SK-N-SH (cell line): ENCODE measurements around the gene CNTLN.

Experiments used
- EP300 ChIP-seq, 2 experiments: IDR thresholded peaks; 2 replicates each; pipeline versions ENCODE4 v1.4.0 to v1.6.1; 2012; ENCODE audit warnings: borderline replicate concordance in 1 of 2, low read depth in 1 of 2, low read length in 1 of 2
- FOXM1 ChIP-seq: IDR thresholded peaks from 2 replicates; pipeline ENCODE4 v1.4.0; 2012; ENCODE audit warnings: low read depth, mild to moderate bottlenecking
- GABPA ChIP-seq: IDR thresholded peaks from 2 replicates; pipeline ENCODE4 v1.4.0; 2012; ENCODE audit warnings: low read depth, mild to moderate bottlenecking
- RFX5 ChIP-seq: IDR thresholded peaks from 2 replicates; pipeline ENCODE4 v1.6.1; 2012; ENCODE audit warnings: mild to moderate bottlenecking, improper control_type of control experiment, low read length
- RXRA ChIP-seq: IDR thresholded peaks from 2 replicates; pipeline ENCODE4 v1.4.0; 2012; ENCODE audit warnings: low read depth, mild to moderate bottlenecking, borderline replicate concordance
- SIN3A ChIP-seq: IDR thresholded peaks from 2 replicates; pipeline ENCODE4 v1.6.1; 2012; ENCODE audit warnings: low read depth, mild to moderate bottlenecking, low read length, moderate library complexity, borderline replicate concordance
- TF ChIP-seq, protein P1 (sequence below): fragments of 200-600 bp; sonication (generic); IDR thresholded peaks from 2 replicates; pipeline ENCODE4 v1.6.1; 2017; ENCODE audit warnings: antibody characterized with exemption, mild to moderate bottlenecking, moderate library complexity
- TF ChIP-seq, protein P2 (sequence below): IDR thresholded peaks from 2 replicates; pipeline ENCODE4 v1.4.0; 2012; ENCODE audit warnings: low read depth

DNA sequence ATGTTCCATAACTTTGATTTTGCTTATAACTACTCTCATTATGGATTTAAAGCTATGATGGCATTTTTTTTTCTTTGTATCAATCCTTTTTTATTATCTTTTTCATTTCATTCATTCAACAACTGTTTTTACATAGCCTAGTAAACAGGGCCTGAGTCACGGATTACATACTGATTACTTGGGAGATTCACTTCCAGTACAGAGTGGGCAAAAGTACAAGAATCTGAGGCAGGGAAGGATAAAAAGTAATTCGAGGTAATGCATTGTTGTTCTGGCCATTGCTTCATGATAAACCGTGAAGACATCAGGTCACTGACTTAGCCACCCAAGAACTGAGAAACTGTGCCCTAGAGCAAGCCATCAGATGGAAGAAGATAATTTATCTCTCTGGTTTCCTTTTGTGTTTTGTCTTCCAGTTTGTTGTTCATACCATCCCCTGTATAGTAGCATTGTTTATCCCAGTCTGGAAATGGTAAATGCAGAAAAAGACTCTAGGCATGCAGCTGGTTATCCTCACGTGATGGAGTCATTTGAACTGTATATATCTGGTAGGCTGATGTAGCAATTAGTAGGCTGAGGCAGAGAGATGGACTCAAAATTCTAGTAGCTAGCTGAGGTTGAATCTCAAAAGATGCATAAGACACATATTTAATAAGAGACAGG lies 145.6 kb downstream of the CNTLN start:
- TF ChIP-seq, protein P1, sequence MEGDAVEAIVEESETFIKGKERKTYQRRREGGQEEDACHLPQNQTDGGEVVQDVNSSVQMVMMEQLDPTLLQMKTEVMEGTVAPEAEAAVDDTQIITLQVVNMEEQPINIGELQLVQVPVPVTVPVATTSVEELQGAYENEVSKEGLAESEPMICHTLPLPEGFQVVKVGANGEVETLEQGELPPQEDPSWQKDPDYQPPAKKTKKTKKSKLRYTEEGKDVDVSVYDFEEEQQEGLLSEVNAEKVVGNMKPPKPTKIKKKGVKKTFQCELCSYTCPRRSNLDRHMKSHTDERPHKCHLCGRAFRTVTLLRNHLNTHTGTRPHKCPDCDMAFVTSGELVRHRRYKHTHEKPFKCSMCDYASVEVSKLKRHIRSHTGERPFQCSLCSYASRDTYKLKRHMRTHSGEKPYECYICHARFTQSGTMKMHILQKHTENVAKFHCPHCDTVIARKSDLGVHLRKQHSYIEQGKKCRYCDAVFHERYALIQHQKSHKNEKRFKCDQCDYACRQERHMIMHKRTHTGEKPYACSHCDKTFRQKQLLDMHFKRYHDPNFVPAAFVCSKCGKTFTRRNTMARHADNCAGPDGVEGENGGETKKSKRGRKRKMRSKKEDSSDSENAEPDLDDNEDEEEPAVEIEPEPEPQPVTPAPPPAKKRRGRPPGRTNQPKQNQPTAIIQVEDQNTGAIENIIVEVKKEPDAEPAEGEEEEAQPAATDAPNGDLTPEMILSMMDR = no peak
- TF ChIP-seq FOXM1 (no peak), GABPA (no peak), RFX5 (no peak), RXRA (no peak), SIN3A (no peak), EP300 (IDR thresholded peaks at IDR 0.05; ENCODE audit: borderline replicate concordance in 1 of 2, low read depth in 1 of 2, low read length in 1 of 2) (no peak)
- TF ChIP-seq, protein P2, sequence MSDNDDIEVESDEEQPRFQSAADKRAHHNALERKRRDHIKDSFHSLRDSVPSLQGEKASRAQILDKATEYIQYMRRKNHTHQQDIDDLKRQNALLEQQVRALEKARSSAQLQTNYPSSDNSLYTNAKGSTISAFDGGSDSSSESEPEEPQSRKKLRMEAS = no peak
